A549 (cell line): Measurements from ENCODE around the gene PCSK7. TPM values are rescaled to one million over a fixed set of nuclear protein-coding genes. Genes with fewer than 3 reads are reported as not detected.

Experiments used
- ATAC-seq, 2 experiments: fragments of 200-7000 bp in 1 of 2; fragments of >200 bp in 1 of 2; cut with Nextera tagmentation in 1 of 2; cut with Tn5 transposase in 1 of 2; 3 replicates each; pipeline versions ENCODE4 v1.8.0 to v1.9.1; 2018 to 2020; ENCODE audit warnings: mild to moderate bottlenecking in 1 of 2, moderate library complexity in 1 of 2
- CTCF ChIA-PET: fragments of 300-600 bp; sonication (Branson Sonifier 250); formaldehyde crosslinking; extraction: SDS; loops from one replicate; lab custom pipeline; 2021; ENCODE audit warnings: antibody characterized with exemption, inconsistent platforms; lab: Yijun Ruan, JAX
- POLR2A ChIA-PET: fragments of 350-600 bp; formaldehyde crosslinking; extraction: SDS; loops from one replicate; lab custom pipeline; 2021; ENCODE audit warnings: antibody characterized with exemption, inconsistent platforms; lab: Yijun Ruan, JAX
- DNase-seq, 2 experiments: peaks; one replicate each; pipeline versions ENCODE4 v3.0.0 to v3.0.0-alpha.2; 2011 to 2016; ENCODE audit warnings: low read depth in 1 of 2, low spot score in 1 of 2
- FAIRE-seq: peaks from 2 replicates; lab custom pipeline; 2011; peaks lifted over from hg19 to GRCh38; lab: Jason Lieb, UNC
- H3K27ac ChIP-seq, 2 experiments: fragments of >200 bp; sonication (Bioruptor Twin); formaldehyde crosslinking; 3 replicates each; pipeline ENCODE4 v1.5.1; 2016 to 2017
- H3K4me1 ChIP-seq: fragments of >200 bp; sonication (Bioruptor Twin); formaldehyde crosslinking; 3 replicates; pipeline ENCODE4 v1.6.1; 2016
- H3K4me2 ChIP-seq: fragments of >200 bp; sonication (Bioruptor Twin); formaldehyde crosslinking; 3 replicates; pipeline ENCODE4 v1.6.1; 2016
- H3K4me3 ChIP-seq: fragments of >200 bp; sonication (Bioruptor Twin); formaldehyde crosslinking; 3 replicates; pipeline ENCODE4 v1.5.1; 2016
- H3K9me3 ChIP-seq: fragments of >200 bp; sonication (Bioruptor Twin); formaldehyde crosslinking; 3 replicates; pipeline ENCODE4 v1.6.1; 2016
- CEBPB ChIP-seq, 2 experiments: fragments of >200 bp in 1 of 2; sonication (Bioruptor Twin) in 1 of 2; formaldehyde crosslinking in 1 of 2; IDR thresholded peaks; 2 replicates each; pipeline ENCODE4 v1.6.1; 2012 to 2016
- FOSL2 ChIP-seq, 2 experiments: fragments of 450-650 bp in 1 of 2; fragments of >200 bp in 1 of 2; sonication (Bioruptor Twin) in 1 of 2; formaldehyde crosslinking; IDR thresholded peaks; 2 replicates each; pipeline versions ENCODE4 v1.5.0 to v1.6.1; 2016 to 2020; ENCODE audit warnings: mild to moderate bottlenecking in 1 of 2, moderate library complexity in 1 of 2
- HOXA7 ChIP-seq: fragments of 250-450 bp; sonication (Bioruptor Pico); IDR thresholded peaks from 2 replicates; pipeline ENCODE4 v1.5.0; 2020; ENCODE audit warnings: mild to moderate bottlenecking, moderate library complexity
- HOXB5 ChIP-seq: fragments of 250-450 bp; sonication (Bioruptor Pico); IDR thresholded peaks from 2 replicates; pipeline ENCODE4 v1.5.0; 2020; ENCODE audit warnings: mild to moderate bottlenecking, moderate library complexity
- JUNB ChIP-seq: fragments of >200 bp; sonication (Bioruptor Twin); formaldehyde crosslinking; IDR thresholded peaks from 2 replicates; pipeline ENCODE4 v1.6.1; 2016
- KDM5A ChIP-seq: fragments of 200-600 bp; sonication (generic); IDR thresholded peaks from 2 replicates; pipeline ENCODE4 v1.6.1; 2016; ENCODE audit warnings: antibody characterized with exemption, mild to moderate bottlenecking
- MAFK ChIP-seq: fragments of 450-650 bp; IDR thresholded peaks from 2 replicates; pipeline ENCODE4 v1.6.1; 2014; ENCODE audit not compliant: partially characterized antibody
- MAZ ChIP-seq: fragments of 150-350 bp; IDR thresholded peaks from 2 replicates; pipeline ENCODE4 v1.6.1; 2014; ENCODE audit warnings: antibody characterized with exemption, low read depth, low read length, borderline replicate concordance
- POLR2A ChIP-seq: IDR thresholded peaks from 2 replicates; pipeline ENCODE4 v1.6.1; 2012; ENCODE audit warnings: mild to moderate bottlenecking, low read length
- RAD21 ChIP-seq, 2 experiments: fragments of >200 bp in 1 of 2; sonication (Bioruptor Twin) in 1 of 2; formaldehyde crosslinking in 1 of 2; IDR thresholded peaks in 1 of 2; conservative IDR thresholded peaks in 1 of 2; 2 replicates in 1 of 2; 3 replicates in 1 of 2; pipeline ENCODE4 v1.6.1; 2012 to 2018; ENCODE audit warnings: inconsistent platforms in 1 of 2
- RARB ChIP-seq: fragments of 250-450 bp; sonication (Bioruptor Pico); IDR thresholded peaks from 2 replicates; pipeline ENCODE4 v1.8.0; 2021; ENCODE audit warnings: mild to moderate bottlenecking, moderate library complexity
- RNF2 ChIP-seq: fragments of 200-600 bp; sonication (generic); IDR thresholded peaks from 2 replicates; pipeline ENCODE4 v1.6.1; 2016; ENCODE audit warnings: low read depth, mild to moderate bottlenecking, antibody characterized with exemption, moderate library complexity, borderline replicate concordance
- SREBF2 ChIP-seq: fragments of 450-650 bp; IDR thresholded peaks from 2 replicates; pipeline ENCODE4 v1.6.1; 2014; ENCODE audit warnings: mild to moderate bottlenecking, moderate library complexity
- TP53 ChIP-seq: fragments of 250-450 bp; sonication (Bioruptor Pico); IDR thresholded peaks from 2 replicates; pipeline ENCODE4 v1.5.0; 2021; ENCODE audit warnings: mild to moderate bottlenecking, moderate library complexity
- ZC3H11A ChIP-seq: fragments of 450-650 bp; IDR thresholded peaks from 2 replicates; pipeline ENCODE4 v1.6.1; 2014; ENCODE audit warnings: antibody characterized with exemption, mild to moderate bottlenecking
- ZNF302 ChIP-seq: fragments of 250-450 bp; sonication (Bioruptor Pico); IDR thresholded peaks from 2 replicates; pipeline ENCODE4 v1.9.0; 2021; ENCODE audit warnings: inconsistent platforms, mild to moderate bottlenecking, moderate library complexity
- ZSCAN20 ChIP-seq: fragments of 250-450 bp; sonication (Bioruptor Pico); IDR thresholded peaks from 2 replicates; pipeline ENCODE4 v1.8.0; 2022; ENCODE audit warnings: mild to moderate bottlenecking, moderate library complexity
- WGBS: methylation state at CpG from one replicate; pipeline ENCODE4 v1.1.6; 2017; ENCODE audit errors: missing lambda C conversion rate; 5-methylcytosine and 5-hydroxymethylcytosine counted together
- polyA minus RNA-seq: library from RNA; depleted of rRNA, polyadenylated mRNA; stranded (reverse); fragments of >200 nt; gene quantifications from 2 replicates; pipeline ENCODE4 v1.2.3, GENCODE V29; 2011; rRNA and poly(A)+ RNA removed
- polyA plus RNA-seq, 4 experiments: library from polyadenylated mRNA; depleted of rRNA in 3 of 4; stranded (reverse); fragments of >200 nt; fragmentation: RNase III in 1 of 4; extraction: RNeasy Plus Mini Kit Qiagen cat#74134 plus additional on column Dnase treatment in 1 of 4; gene quantifications; 2 replicates in 3 of 4; 3 replicates in 1 of 4; pipeline ENCODE4 v1.2.3, GENCODE V29; 2011 to 2017
- TF ChIP-seq, protein P1 (sequence below): fragments of 250-450 bp; sonication (Bioruptor Pico); IDR thresholded peaks from 2 replicates; pipeline ENCODE4 v1.5.0; 2021; ENCODE audit warnings: mild to moderate bottlenecking, moderate library complexity, borderline replicate concordance

Gene PCSK7
- polyA plus RNA-seq (2011; rRNA removed) (9.8 and 12.8 TPM in 2 replicates), polyA plus RNA-seq (2017; fragmentation: RNase III; extraction: RNeasy Plus Mini Kit Qiagen cat#74134 plus additional on column Dnase treatment) (17.8 to 20.1 TPM (median 19.6 TPM) in 3 replicates), polyA minus RNA-seq (14.9 and 17.8 TPM in 2 replicates)
- 19.0 and 21.8 TPM in 2 replicates for polyA plus RNA-seq (2012; cell fraction: cytosol; rRNA removed)
- polyA plus RNA-seq (2012; cell fraction: nucleus; rRNA removed) = 55.7 and 65.6 TPM in 2 replicates

GRCh38 chr11:117231842-117232091 is at the start of gene PCSK7:
Gene PCSK7 (minus strand): TSS chr11:117232073. CDS start chr11:117229844, 2,229 bp downstream.
- no peak for FAIRE-seq
- WGBS = 0% methylated on average over 3 of the region's 13 CpGs

GRCh38 chr11:117281159-117281558 is 49.3 kb upstream of the PCSK7 start:
- TF ChIP-seq RAD21 (conservative IDR thresholded peaks at IDR 0.05 in 1 of 2, IDR thresholded peaks at IDR 0.05 in 1 of 2) (no peak), ZSCAN20 (no peak), HOXB5 (CRISPR knock-in tag) (no peak), CEBPB (IDR thresholded peaks at IDR 0.05) (no peak), ZC3H11A (no peak), FOSL2 (IDR thresholded peaks at IDR 0.05) (peak; percentile 7; the same call in 1 of the 2 replicates), FOSL2 (CRISPR knock-in tag; IDR thresholded peaks at IDR 0.05) (peak; percentile 60), MAFK (no peak), JUNB (no peak), TP53 (CRISPR knock-in tag) (no peak)
- Histone ChIP-seq H3K9me3 (no peaks in the 10 kb centered on the region), H3K4me3 (no peak overlapping the region), H3K4me2 (no peak overlapping the region), H3K4me1 (0 out of 3 replicates have a peak, but pooled peaks cover 7% of the 10 kb centered on the region), H3K27ac (peak overlapping the region in 1 of 2 experiments; percentile 62; a peak in 3 of 6 replicates)
- ATAC-seq (peak; percentile 34 to 61; a peak in 3 of 6 replicates), FAIRE-seq (no peak), DNase-seq (peak in 1 of 2 experiments; percentile 11)
- 52% methylated on average over 6 of the region's 6 CpGs for WGBS
- POLR2A ChIA-PET = no interaction called here
- CTCF ChIA-PET = no interaction called here

More at GRCh38 chr11:117231842-117232091, at the start of gene PCSK7:
- Histone ChIP-seq H3K4me3 (peak within 1 kb of the TSS; percentile 60), H3K4me1 (peaks cover 12% of the 10 kb centered on the region; the same call in 1 of the 3 replicates), H3K4me2 (peak within 1 kb of the TSS; percentile 89), H3K27ac (peak within 1 kb of the TSS; percentile 82 to 100), H3K9me3 (no peaks in the 10 kb centered on the region)
- ATAC-seq (no peak; a peak in 2 of 6 replicates), DNase-seq (peak in 1 of 2 experiments; percentile 77)
- peak; percentile 41 for TF ChIP-seq POLR2A
- no peak for TF ChIP-seq SREBF2
- no peak for TF ChIP-seq TP53 (CRISPR knock-in tag)
- ChIA-PET POLR2A (interaction anchor here (0.9 to 1.5 kb wide), 2 partner anchors 96 to 441 kb away, joined by 3 to 4 read pairs; partner anchors contain the start of genes APOA5 and CEP164), CTCF (interaction anchor here (0.7 to 1.4 kb wide), 6 partner anchors 9 to 352 kb away, joined by 3 read pairs; no protein-coding TSS in a partner anchor)

GRCh38 chr11:117279711-117280376 is 48.0 kb upstream of the PCSK7 start:
- POLR2A ChIA-PET = no interaction called here
- TF ChIP-seq, protein P1, sequence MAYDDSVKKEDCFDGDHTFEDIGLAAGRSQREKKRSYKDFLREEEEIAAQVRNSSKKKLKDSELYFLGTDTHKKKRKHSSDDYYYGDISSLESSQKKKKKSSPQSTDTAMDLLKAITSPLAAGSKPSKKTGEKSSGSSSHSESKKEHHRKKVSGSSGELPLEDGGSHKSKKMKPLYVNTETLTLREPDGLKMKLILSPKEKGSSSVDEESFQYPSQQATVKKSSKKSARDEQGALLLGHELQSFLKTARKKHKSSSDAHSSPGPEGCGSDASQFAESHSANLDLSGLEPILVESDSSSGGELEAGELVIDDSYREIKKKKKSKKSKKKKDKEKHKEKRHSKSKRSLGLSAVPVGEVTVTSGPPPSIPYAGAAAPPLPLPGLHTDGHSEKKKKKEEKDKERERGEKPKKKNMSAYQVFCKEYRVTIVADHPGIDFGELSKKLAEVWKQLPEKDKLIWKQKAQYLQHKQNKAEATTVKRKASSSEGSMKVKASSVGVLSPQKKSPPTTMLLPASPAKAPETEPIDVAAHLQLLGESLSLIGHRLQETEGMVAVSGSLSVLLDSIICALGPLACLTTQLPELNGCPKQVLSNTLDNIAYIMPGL (CRISPR knock-in tag) = no peak
- TF ChIP-seq MAFK = no peak
- no peak for TF ChIP-seq RNF2
- no peak for TF ChIP-seq RARB (CRISPR knock-in tag)
- TF ChIP-seq HOXA7 = no peak
- no peak for TF ChIP-seq MAZ
- TF ChIP-seq ZC3H11A = no peak
- TF ChIP-seq ZNF302 = no peak
- no peak for TF ChIP-seq KDM5A
- TF ChIP-seq POLR2A = no peak
- TF ChIP-seq, all 56 proteins: peak for 0
- no peak for FAIRE-seq
- H3K27ac ChIP-seq = no peak overlapping the region
- 0 out of 3 replicates have a peak, but pooled peaks cover 7% of the 10 kb centered on the region for H3K4me1 ChIP-seq
- 90% methylated on average over 4 of the region's 4 CpGs for WGBS
- ATAC-seq = no peak
- no peak overlapping the region for H3K4me3 ChIP-seq
- CTCF ChIA-PET = interaction anchor here (0.8 kb wide), 1 partner anchor 8 kb away, joined by 3 read pairs; no protein-coding TSS in a partner anchor
- no peak overlapping the region for H3K4me2 ChIP-seq
- no peaks in the 10 kb centered on the region for H3K9me3 ChIP-seq
- no peak for DNase-seq
